GM10248 (cell line): ENCODE results near the gene ITGA5.

Source experiments
- CTCF ChIA-PET: fragments of 300-600 bp; sonication (Branson Sonifier 250); formaldehyde crosslinking; extraction: SDS; loops from one replicate; lab custom pipeline; 2021; ENCODE audit warnings: antibody characterized with exemption; lab: Yijun Ruan, JAX
- POLR2A ChIA-PET: fragments of 350-650 bp; sonication (Branson Sonifier 250); formaldehyde crosslinking; extraction: SDS; loops from one replicate; lab custom pipeline; 2020; ENCODE audit warnings: antibody characterized with exemption; lab: Yijun Ruan, JAX
- DNase-seq: peaks from one replicate; pipeline ENCODE4 v3.0.0; 2012; ENCODE audit errors: extremely low spot score
- CTCF ChIP-seq: IDR thresholded peaks from 2 replicates; pipeline ENCODE4 v1.5.1; 2012; ENCODE audit warnings: mild to moderate bottlenecking, low read depth; ENCODE audit errors: extremely low read depth, missing control alignments, control extremely low read depth

ITGA5 gene

GRCh38 chr12:54421879-54422250 lies 2.8 kb upstream of the ITGA5 start:
- ChIA-PET CTCF (interaction anchor here (3.8 to 14.5 kb wide), 2 partner anchors 18 to 21 kb away, joined by 19 to 280 read pairs; no protein-coding TSS in a partner anchor), POLR2A (no interaction called here)
- no peak for DNase-seq
- no peak for TF ChIP-seq CTCF

GRCh38 chr12:54421175-54421878 lies 2.3 kb upstream of the ITGA5 start:
- no peak for DNase-seq
- ChIA-PET CTCF (interaction anchor here (3.8 to 14.5 kb wide), 2 partner anchors 18 to 20 kb away, joined by 19 to 280 read pairs; no protein-coding TSS in a partner anchor), POLR2A (no interaction called here)
- TF ChIP-seq CTCF: no peak

- no peak for TF ChIP-seq CTCF
- DNase-seq: no peak
- ChIA-PET POLR2A (no interaction called here), CTCF (interaction anchor here (0.7 to 14.5 kb wide), 3 partner anchors 16 to 20 kb away, joined by 3 to 280 read pairs (median 19); no protein-coding TSS in a partner anchor)
Observed at GRCh38 chr12:54420766-54421144, 1.7 kb upstream of the ITGA5 start.

- ChIA-PET CTCF (interaction anchor here (1.9 to 14.5 kb wide), 3 partner anchors 11 to 21 kb away, joined by 4 to 280 read pairs (median 19); no protein-coding TSS in a partner anchor), POLR2A (no interaction called here)
- no peak for DNase-seq
- no peak for TF ChIP-seq CTCF
Observed at GRCh38 chr12:54418441-54419087, 502 bp downstream of the ITGA5 start.

- POLR2A ChIA-PET: no interaction called here
- no peak for DNase-seq
- TF ChIP-seq CTCF: no peak
- CTCF ChIA-PET: interaction anchor here (1.9 to 14.5 kb wide), 4 partner anchors 12 to 22 kb away, joined by 4 to 280 read pairs (median 46); no protein-coding TSS in a partner anchor
Observed at GRCh38 chr12:54417712-54418440, 1.2 kb downstream of the ITGA5 start.

GRCh38 chr12:54416687-54417603 lies 2.1 kb downstream of the ITGA5 start:
- ChIA-PET POLR2A (no interaction called here), CTCF (interaction anchor here (1.2 to 14.5 kb wide), 6 partner anchors 13 to 37 kb away, joined by 4 to 280 read pairs (median 6); no protein-coding TSS in a partner anchor)
- DNase-seq: no peak
- no peak for TF ChIP-seq CTCF
